ENCODE data around the gene TNFRSF9.

The TNFRSF9 gene

GRCh38 chr1:7884757-7885156 lies 55.9 kb downstream of the TNFRSF9 start:
- TF ChIP-seq CTCF (IDR thresholded peaks at IDR 0.05; ENCODE audit: low read depth, low read length, missing control alignments) = no peak
- DNase-seq = no peak
- in situ Hi-C loops (cut with HindIII; ENCODE audit: low pct_ligation_motif_present, low sequenced_read_pairs) = no loop called here
- Histone ChIP-seq H3K36me3 (replicated peaks) (no peaks in the 10 kb centered on the region), H3K27ac (no peak overlapping the region), H3K27me3 (replicated peaks) (no peaks in the 10 kb centered on the region), H3K4me3 (ENCODE audit: low read depth, low read length) (no peak overlapping the region)

GRCh38 chr1:7879228-7879627 lies 61.4 kb downstream of the TNFRSF9 start:
- Histone ChIP-seq H3K27me3 (replicated peaks) (no peaks in the 10 kb centered on the region), H3K4me3 (ENCODE audit: low read depth, low read length) (no peak overlapping the region), H3K27ac (no peak overlapping the region), H3K36me3 (replicated peaks) (no peaks in the 10 kb centered on the region)
- no peak for TF ChIP-seq CTCF (IDR thresholded peaks at IDR 0.05; ENCODE audit: low read depth, low read length, missing control alignments)
- DNase-seq = no peak
- in situ Hi-C loops (cut with HindIII; ENCODE audit: low pct_ligation_motif_present, low sequenced_read_pairs) = no loop called here

GRCh38 chr1:7878027-7878426 lies 62.6 kb downstream of the TNFRSF9 start:
- TF ChIP-seq CTCF (IDR thresholded peaks at IDR 0.05; ENCODE audit: low read depth, low read length, missing control alignments) = no peak
- no peak overlapping the region for H3K27ac ChIP-seq
- in situ Hi-C loops (cut with HindIII; ENCODE audit: low pct_ligation_motif_present, low sequenced_read_pairs) = no loop called here
- H3K36me3 ChIP-seq (replicated peaks) = no peaks in the 10 kb centered on the region
- H3K27me3 ChIP-seq (replicated peaks) = no peaks in the 10 kb centered on the region
- H3K4me3 ChIP-seq (ENCODE audit: low read depth, low read length) = no peak overlapping the region
- DNase-seq = no peak

GRCh38 chr1:7873801-7874795 lies 66.5 kb downstream of the TNFRSF9 start:
- no peak for TF ChIP-seq CTCF (IDR thresholded peaks at IDR 0.05; ENCODE audit: low read depth, low read length, missing control alignments)
- in situ Hi-C loops (cut with HindIII; ENCODE audit: low pct_ligation_motif_present, low sequenced_read_pairs) = no loop called here
- no peak overlapping the region for H3K27ac ChIP-seq
- no peak overlapping the region for H3K4me3 ChIP-seq (ENCODE audit: low read depth, low read length)
- DNase-seq = no peak
- no peaks in the 10 kb centered on the region for H3K27me3 ChIP-seq (replicated peaks)
- no peaks in the 10 kb centered on the region for H3K36me3 ChIP-seq (replicated peaks)

- Histone ChIP-seq H3K27ac (no peak overlapping the region), H3K27me3 (replicated peaks) (no peaks in the 10 kb centered on the region), H3K4me3 (ENCODE audit: low read depth, low read length) (no peak overlapping the region), H3K36me3 (replicated peaks) (no peaks in the 10 kb centered on the region)
- in situ Hi-C loops (cut with HindIII; ENCODE audit: low pct_ligation_motif_present, low sequenced_read_pairs) = no loop called here
- no peak for DNase-seq
- no peak for TF ChIP-seq CTCF (IDR thresholded peaks at IDR 0.05; ENCODE audit: low read depth, low read length, missing control alignments)
These were observed 69.5 kb downstream of the TNFRSF9 start for GRCh38 chr1:7871136-7871535.
